Endothelial cell of umbilical vein (primary cell): ENCODE results near the gene REPIN1. TPM values are rescaled to one million over a fixed set of nuclear protein-coding genes. Genes with fewer than 3 reads are reported as not detected.

Experiments
- BruUV-seq: library from RNA; stranded (reverse); fragments of 400-500 nt; replicated peaks from 2 replicates; lab custom pipeline; 2021; lab: Mats Ljungman, UMichigan
- CTCF ChIA-PET: fragments of 300-600, 350-600 bp; sonication (Branson Sonifier 250); formaldehyde crosslinking; loops from one replicate; lab custom pipeline; 2021; ENCODE audit warnings: antibody characterized with exemption, inconsistent platforms; lab: Charles Lee
- POLR2A ChIA-PET: fragments of 300-600, 350-600 bp; sonication (Branson Sonifier 250); formaldehyde crosslinking; loops from one replicate; lab custom pipeline; 2021; ENCODE audit warnings: antibody characterized with exemption, inconsistent platforms; lab: Charles Lee
- DNase-seq: peaks from one replicate; pipeline ENCODE4 v3.0.0-alpha.2; 2011; ENCODE audit warnings: low read depth, low spot score
- FAIRE-seq: peaks from 2 replicates; lab custom pipeline; 2011; peaks lifted over from hg19 to GRCh38; lab: Jason Lieb, UNC
- H2AFZ ChIP-seq: 2 replicates; pipeline ENCODE4 v1.6.0; 2012; ENCODE audit warnings: low read depth, low read length, control low read depth, inconsistent platforms
- H3K27ac ChIP-seq: 2 replicates; pipeline ENCODE4 v1.5.1; 2011; ENCODE audit warnings: low read depth, mild to moderate bottlenecking, control low read depth, low read length, moderate library complexity; ENCODE audit not compliant: insufficient read depth
- H3K27me3 ChIP-seq, 2 experiments: 2 replicates each; pipeline versions ENCODE4 v1.6.0 to v1.6.1; 2011; ENCODE audit warnings: low read length in 2 of 2, mixed read lengths in 1 of 2; ENCODE audit not compliant: control insufficient read depth in 2 of 2, insufficient read depth in 2 of 2
- H3K36me3 ChIP-seq, 2 experiments: 2 replicates in 1 of 2; 3 replicates in 1 of 2; pipeline ENCODE4 v1.5.1; 2011; ENCODE audit warnings: low read length in 2 of 2, mild to moderate bottlenecking in 1 of 2, moderate library complexity in 1 of 2; ENCODE audit not compliant: control insufficient read depth in 2 of 2, insufficient read depth in 2 of 2; ENCODE audit errors: extremely low read depth in 1 of 2
- H3K4me1 ChIP-seq: 3 replicates; pipeline ENCODE4 v1.5.1; 2011; ENCODE audit warnings: mild to moderate bottlenecking, low read length; ENCODE audit not compliant: control insufficient read depth, insufficient read depth; ENCODE audit errors: extremely low read depth
- H3K4me2 ChIP-seq: 2 replicates; pipeline ENCODE4 v1.6.1; 2011; ENCODE audit warnings: low read length, control low read depth, mixed read lengths; ENCODE audit not compliant: insufficient read depth
- H3K4me3 ChIP-seq, 3 experiments: fragments of 200-600 bp in 1 of 3; sonication (generic), shearing (Covaris generic) in 1 of 3; replicated peaks in 1 of 3; 2 replicates each; pipeline ENCODE4 v1.5.1; 2011 to 2016; ENCODE audit warnings: control low read depth in 3 of 3, low read length in 3 of 3, mild to moderate bottlenecking in 2 of 3, inconsistent platforms in 1 of 3, low read depth in 1 of 3, moderate library complexity in 1 of 3; ENCODE audit not compliant: insufficient read depth in 1 of 3
- H3K79me2 ChIP-seq: 2 replicates; pipeline ENCODE4 v1.6.0; 2012; ENCODE audit warnings: low read length, inconsistent platforms; ENCODE audit not compliant: control insufficient read depth, insufficient read depth
- H3K9ac ChIP-seq: replicated peaks from 2 replicates; pipeline ENCODE3; 2011; ENCODE audit warnings: low read length, control low read depth; ENCODE audit not compliant: insufficient read depth; ENCODE audit errors: extremely low read depth
- H3K9me1 ChIP-seq: replicated peaks from 3 replicates; pipeline ENCODE4 v1.6.0; 2011; ENCODE audit warnings: mild to moderate bottlenecking, low read length; ENCODE audit not compliant: control insufficient read depth, insufficient read depth; ENCODE audit errors: extremely low read depth
- H3K9me3 ChIP-seq: replicated peaks from 2 replicates; pipeline ENCODE4 v1.5.1; 2012; ENCODE audit warnings: low read length, inconsistent platforms; ENCODE audit not compliant: control insufficient read depth, insufficient read depth
- H4K20me1 ChIP-seq: replicated peaks from 2 replicates; pipeline ENCODE3; 2011; ENCODE audit warnings: mild to moderate bottlenecking, low read length; ENCODE audit not compliant: control insufficient read depth, insufficient read depth; ENCODE audit errors: extremely low read depth
- EZH2 ChIP-seq: IDR thresholded peaks from 2 replicates; pipeline ENCODE4 v1.6.1; 2012; ENCODE audit warnings: borderline replicate concordance, low read depth, mild to moderate bottlenecking, moderate library complexity, low read length, inconsistent platforms; ENCODE audit not compliant: severe bottlenecking
- FOS ChIP-seq: IDR thresholded peaks from 2 replicates; pipeline ENCODE4 v1.6.1; 2011; ENCODE audit warnings: mild to moderate bottlenecking, low read length, moderate library complexity, borderline replicate concordance; ENCODE audit not compliant: insufficient read depth
- GATA2 ChIP-seq: IDR thresholded peaks from 2 replicates; pipeline ENCODE4 v1.7.0; 2011; ENCODE audit warnings: low read depth, mild to moderate bottlenecking, moderate library complexity, mixed read lengths, low read length; ENCODE audit not compliant: insufficient read length, insufficient read depth
- JUN ChIP-seq: IDR thresholded peaks from 2 replicates; pipeline ENCODE4 v1.6.1; 2011; ENCODE audit warnings: borderline replicate concordance, low read depth; ENCODE audit not compliant: insufficient read length, insufficient read depth
- MYC ChIP-seq: IDR thresholded peaks from one replicate; pipeline ENCODE4 v1.6.1; 2011; ENCODE audit warnings: mild to moderate bottlenecking, low read depth, low read length
- POLR2A ChIP-seq: IDR thresholded peaks from 2 replicates; pipeline ENCODE4 v1.6.1; 2012; ENCODE audit warnings: low read depth, mild to moderate bottlenecking, control low read depth, low read length
- POLR2AphosphoS5 ChIP-seq: IDR thresholded peaks from 2 replicates; pipeline ENCODE4 v1.6.1; 2012; ENCODE audit warnings: low read depth, mild to moderate bottlenecking, control low read depth, low read length, moderate library complexity; ENCODE audit not compliant: insufficient read depth
- dilution Hi-C: fragments of 300-500 bp; cut with MboI; formaldehyde crosslinking; loops from one replicate; pipeline ENCODE4 v1.15.0; 2019; ENCODE audit warnings: low sequenced_read_pairs; ENCODE audit not compliant: extremely low pct_ligation_motif_present
- intact Hi-C: fragments of 100-400 bp; cut with micrococcal nuclease; formaldehyde crosslinking; loops from one replicate; pipeline ENCODE4 v1.10.0; 2022
- polyA plus RNA-seq, 4 experiments: library from polyadenylated mRNA; depleted of rRNA in 3 of 4; stranded (reverse) in 3 of 4; unstranded in 1 of 4; fragments of >200 nt; gene quantifications; 2 replicates each; pipeline versions ENCODE4 v1.2.1 to v1.2.3, GENCODE V29; 2011 to 2012; ENCODE audit warnings: missing spikeins in 1 of 4
- total RNA-seq: library from RNA; stranded (reverse); gene quantifications from 2 replicates; pipeline ENCODE4 v1.2.3, GENCODE V29; 2021
- TF ChIP-seq, protein P1 (sequence below): IDR thresholded peaks from 2 replicates; pipeline ENCODE4 v1.6.1; 2011; ENCODE audit not compliant: insufficient read depth, insufficient read length
- TF ChIP-seq, protein P2 (sequence below), 2 donors: IDR thresholded peaks; 1 replicate in 1 of 2; 2 replicates in 1 of 2; pipeline ENCODE4 v1.5.1; 2011; ENCODE audit warnings: low read length in 2 of 2, mild to moderate bottlenecking in 2 of 2, moderate library complexity in 2 of 2, control low read depth in 1 of 2, inconsistent platforms in 1 of 2, low read depth in 1 of 2; ENCODE audit not compliant: insufficient read depth in 1 of 2; ENCODE audit errors: extremely low read depth in 1 of 2

Gene REPIN1
- total and polyA plus RNA-seq, 2 donors (not counting 3 experiments of a cell fraction or from before 2014, with no cell fraction given), result 108 to 140 TPM

DNA sequence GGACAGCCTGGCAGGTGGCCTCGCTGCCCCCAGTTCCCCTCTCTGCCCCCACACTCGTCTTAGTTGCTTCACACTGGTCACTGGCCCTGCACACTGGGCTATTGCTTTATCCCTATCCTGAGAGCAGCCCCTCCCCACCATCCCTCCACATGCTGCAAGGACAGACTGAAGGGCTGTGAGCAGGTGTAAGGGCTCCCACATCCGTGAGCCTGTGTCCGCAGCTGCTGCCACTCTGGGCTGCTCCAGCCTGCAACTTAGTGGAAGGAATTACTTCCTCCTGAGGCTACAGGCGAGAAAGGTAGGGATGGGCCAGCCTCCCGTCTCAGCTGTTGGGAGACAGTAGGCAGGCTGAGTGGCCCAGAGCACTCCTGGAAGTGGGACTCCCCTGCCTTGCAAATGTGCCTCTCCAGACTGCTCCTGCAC, 31.0 kb upstream of the REPIN1 start:
- FAIRE-seq (no peak), DNase-seq (no peak)
- H3K36me3 ChIP-seq, result no peaks in the 10 kb centered on the region
- no peak overlapping the region for H3K9ac ChIP-seq
- no peak overlapping the region for H3K4me2 ChIP-seq
- no peak overlapping the region for H2AFZ ChIP-seq
- H3K9me1 ChIP-seq, result no peaks in the 10 kb centered on the region
- H3K27me3 ChIP-seq, result peaks cover 20 to 24% of the 10 kb centered on the region in 2 experiments
- no TSS peak for BruUV-seq
- no peaks in the 10 kb centered on the region for H3K79me2 ChIP-seq
- no peak overlapping the region for H3K27ac ChIP-seq
- ChIA-PET POLR2A (no interaction called here), CTCF (no interaction called here)
- H4K20me1 ChIP-seq, result no peaks in the 10 kb centered on the region
- H3K4me3 ChIP-seq, result no peak overlapping the region
- intact Hi-C loops (no loop called here), dilution Hi-C loops (no loop called here)
- no peak for TF ChIP-seq POLR2A
- no peak for TF ChIP-seq POLR2AphosphoS5
- TF ChIP-seq FOS, result no peak
- H3K4me1 ChIP-seq, result no peaks in the 10 kb centered on the region
- no peaks in the 10 kb centered on the region for H3K9me3 ChIP-seq

DNA sequence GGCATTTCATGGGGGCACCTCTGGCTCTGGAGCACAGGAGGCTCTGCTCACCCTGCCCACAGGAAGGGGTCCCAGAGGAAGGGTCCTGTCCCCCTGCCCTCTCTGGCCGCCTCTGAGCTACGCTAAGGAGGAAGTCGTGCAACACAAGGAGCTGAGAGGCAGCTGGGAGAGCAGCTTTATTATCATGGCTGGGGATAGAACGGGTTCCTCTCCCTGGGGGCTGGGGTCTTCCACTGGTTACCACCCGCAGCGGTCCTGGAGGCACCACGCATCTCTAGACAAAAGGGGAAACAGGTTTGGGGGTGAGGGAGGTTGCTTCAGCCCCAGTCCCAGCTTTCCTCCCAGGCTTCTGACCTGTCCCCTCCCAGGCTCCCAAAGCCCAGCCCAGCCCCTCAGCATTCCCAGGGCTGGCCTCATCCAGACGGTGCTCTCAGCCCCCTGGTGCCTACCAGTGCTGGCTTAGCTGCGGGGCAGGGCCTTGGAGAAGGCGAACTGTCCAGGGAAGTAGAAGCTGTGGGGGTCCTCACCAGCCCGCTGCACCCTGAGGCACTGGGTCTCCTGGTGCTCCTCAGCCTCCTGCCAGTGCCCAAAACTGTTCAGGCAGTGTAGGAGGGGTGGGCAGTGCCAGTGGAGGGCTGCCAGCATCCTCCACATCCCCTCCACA, 30.3 kb upstream of the REPIN1 start:
- H3K4me2 ChIP-seq, result no peak overlapping the region
- H3K9me1 ChIP-seq, result no peaks in the 10 kb centered on the region
- peaks cover 23 to 30% of the 10 kb centered on the region in 2 experiments for H3K27me3 ChIP-seq
- CTCF ChIA-PET, result interaction anchor here (0.6 kb wide), 1 partner anchor 417 kb away, joined by 3 read pairs; no protein-coding TSS in a partner anchor
- H3K27ac ChIP-seq, result no peak overlapping the region
- intact Hi-C loops (no loop called here), dilution Hi-C loops (no loop called here)
- no peak for FAIRE-seq
- H3K79me2 ChIP-seq, result no peaks in the 10 kb centered on the region
- no peak for DNase-seq
- H4K20me1 ChIP-seq, result no peaks in the 10 kb centered on the region
- no peaks in the 10 kb centered on the region for H3K36me3 ChIP-seq
- TF ChIP-seq EZH2, result no peak
- TF ChIP-seq, protein P1, sequence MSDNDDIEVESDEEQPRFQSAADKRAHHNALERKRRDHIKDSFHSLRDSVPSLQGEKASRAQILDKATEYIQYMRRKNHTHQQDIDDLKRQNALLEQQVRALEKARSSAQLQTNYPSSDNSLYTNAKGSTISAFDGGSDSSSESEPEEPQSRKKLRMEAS, result no peak
- TF ChIP-seq, protein P2, sequence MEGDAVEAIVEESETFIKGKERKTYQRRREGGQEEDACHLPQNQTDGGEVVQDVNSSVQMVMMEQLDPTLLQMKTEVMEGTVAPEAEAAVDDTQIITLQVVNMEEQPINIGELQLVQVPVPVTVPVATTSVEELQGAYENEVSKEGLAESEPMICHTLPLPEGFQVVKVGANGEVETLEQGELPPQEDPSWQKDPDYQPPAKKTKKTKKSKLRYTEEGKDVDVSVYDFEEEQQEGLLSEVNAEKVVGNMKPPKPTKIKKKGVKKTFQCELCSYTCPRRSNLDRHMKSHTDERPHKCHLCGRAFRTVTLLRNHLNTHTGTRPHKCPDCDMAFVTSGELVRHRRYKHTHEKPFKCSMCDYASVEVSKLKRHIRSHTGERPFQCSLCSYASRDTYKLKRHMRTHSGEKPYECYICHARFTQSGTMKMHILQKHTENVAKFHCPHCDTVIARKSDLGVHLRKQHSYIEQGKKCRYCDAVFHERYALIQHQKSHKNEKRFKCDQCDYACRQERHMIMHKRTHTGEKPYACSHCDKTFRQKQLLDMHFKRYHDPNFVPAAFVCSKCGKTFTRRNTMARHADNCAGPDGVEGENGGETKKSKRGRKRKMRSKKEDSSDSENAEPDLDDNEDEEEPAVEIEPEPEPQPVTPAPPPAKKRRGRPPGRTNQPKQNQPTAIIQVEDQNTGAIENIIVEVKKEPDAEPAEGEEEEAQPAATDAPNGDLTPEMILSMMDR (IDR thresholded peaks at IDR 0.05; ENCODE audit: extremely low read depth in 1 of 2, insufficient read depth in 1 of 2, low read depth in 1 of 2, low read length in 2 of 2), result no peak
- no peak for TF ChIP-seq FOS
- TF ChIP-seq MYC, result no peak
- no peak for TF ChIP-seq POLR2A
- no peak for TF ChIP-seq JUN
- no peak for TF ChIP-seq GATA2
- TF ChIP-seq POLR2AphosphoS5, result no peak
- H3K4me1 ChIP-seq, result no peaks in the 10 kb centered on the region
- no peaks in the 10 kb centered on the region for H3K9me3 ChIP-seq
- H3K4me3 ChIP-seq, result no peak overlapping the region
- POLR2A ChIA-PET, result no interaction called here
- no TSS peak for BruUV-seq
- no peak overlapping the region for H3K9ac ChIP-seq
- H2AFZ ChIP-seq, result no peak overlapping the region
